IMR-90 (cell line): Measurements from ENCODE around the gene HMX1. TPM values are rescaled to one million over a fixed set of nuclear protein-coding genes. Genes with fewer than 3 reads are reported as not detected.

ENCODE experiments used
- ATAC-seq: fragments of 200-7000 bp; cut with Tn5 transposase; 2 replicates; pipeline ENCODE4 v1.9.1; 2020; ENCODE audit warnings: low read depth, mild to moderate bottlenecking, moderate library complexity
- BruUV-seq: library from RNA; stranded (reverse); fragments of 400-500 nt; replicated peaks from 2 replicates; lab custom pipeline; 2021; lab: Mats Ljungman, UMichigan
- CTCF ChIA-PET: fragments of 300-600 bp; formaldehyde crosslinking; extraction: SDS; loops from one replicate; lab custom pipeline; 2021; ENCODE audit warnings: antibody characterized with exemption; lab: Yijun Ruan, JAX
- POLR2A ChIA-PET: fragments of 300-600 bp; sonication (Branson Sonifier 250); formaldehyde crosslinking; loops from one replicate; lab custom pipeline; 2022; ENCODE audit warnings: antibody characterized with exemption; ENCODE audit not compliant: unreplicated experiment; lab: Charles Lee
- DNase-seq: peaks from one replicate; pipeline ENCODE4 v3.0.0; 2013
- H2AFZ ChIP-seq: replicated peaks from 2 replicates; pipeline ENCODE3; 2013; ENCODE audit warnings: low read length, mild to moderate bottlenecking; ENCODE audit not compliant: poor library complexity
- H2AK5ac ChIP-seq: 2 replicates; pipeline ENCODE4 v1.6.1; 2013; ENCODE audit warnings: low read depth, low read length, inconsistent platforms
- H2AK9ac ChIP-seq: replicated peaks from 2 replicates; pipeline ENCODE3; 2013; ENCODE audit warnings: mild to moderate bottlenecking, low read depth, low read length, moderate library complexity; ENCODE audit not compliant: poor library complexity
- H2BK120ac ChIP-seq: 2 replicates; pipeline ENCODE4 v1.6.1; 2013; ENCODE audit warnings: low read depth, low read length, inconsistent platforms
- H2BK15ac ChIP-seq: 3 replicates; pipeline ENCODE4 v1.6.1; 2013; ENCODE audit warnings: low read depth, low read length, inconsistent platforms
- H2BK20ac ChIP-seq: 2 replicates; pipeline ENCODE4 v1.6.1; 2013; ENCODE audit warnings: low read depth, mild to moderate bottlenecking, inconsistent platforms, low read length, moderate library complexity
- H2BK5ac ChIP-seq: 2 replicates; pipeline ENCODE4 v1.6.1; 2013; ENCODE audit warnings: mild to moderate bottlenecking, low read depth, low read length, inconsistent platforms; ENCODE audit not compliant: poor library complexity, severe bottlenecking
- H3K14ac ChIP-seq: replicated peaks from 2 replicates; pipeline ENCODE4 v1.6.1; 2013; ENCODE audit warnings: low read depth, low read length, inconsistent platforms
- H3K18ac ChIP-seq: 2 replicates; pipeline ENCODE4 v1.6.1; 2013; ENCODE audit warnings: low read depth, low read length, control low read depth
- H3K23ac ChIP-seq: 2 replicates; pipeline ENCODE4 v1.6.1; 2013; ENCODE audit warnings: low read depth, low read length, inconsistent platforms
- H3K27ac ChIP-seq: 2 replicates; pipeline ENCODE4 v1.5.1; 2013; ENCODE audit warnings: mild to moderate bottlenecking, control low read depth, low read length; ENCODE audit not compliant: insufficient read depth
- H3K27me3 ChIP-seq: 2 replicates; pipeline ENCODE4 v1.6.1; 2013; ENCODE audit warnings: low read length; ENCODE audit not compliant: control insufficient read depth, insufficient read depth
- H3K36me3 ChIP-seq: 2 replicates; pipeline ENCODE4 v1.6.1; 2013; ENCODE audit warnings: low read length, mixed read lengths; ENCODE audit not compliant: control insufficient read depth, insufficient read depth
- H3K4ac ChIP-seq: 2 replicates; pipeline ENCODE4 v1.6.1; 2013; ENCODE audit warnings: low read depth, low read length, inconsistent platforms
- H3K4me1 ChIP-seq: 2 replicates; pipeline ENCODE4 v1.6.1; 2013; ENCODE audit warnings: low read length, mixed read lengths; ENCODE audit not compliant: control insufficient read depth, insufficient read depth
- H3K4me2 ChIP-seq: 2 replicates; pipeline ENCODE4 v1.6.1; 2013; ENCODE audit warnings: low read depth, mild to moderate bottlenecking, control low read depth, low read length, moderate library complexity
- H3K4me3 ChIP-seq: 2 replicates; pipeline ENCODE4 v1.5.1; 2013; ENCODE audit warnings: low read depth, mild to moderate bottlenecking, control low read depth, low read length, moderate library complexity; ENCODE audit not compliant: insufficient read depth
- H3K56ac ChIP-seq: 2 replicates; pipeline ENCODE4 v1.6.1; 2013; ENCODE audit warnings: low read length, inconsistent platforms; ENCODE audit not compliant: insufficient read depth; ENCODE audit errors: extremely low read depth
- H3K79me1 ChIP-seq, 2 experiments: 2 replicates each; pipeline ENCODE4 v1.6.1; 2013; ENCODE audit warnings: low read length in 2 of 2, inconsistent platforms in 1 of 2, low read depth in 1 of 2
- H3K9ac ChIP-seq: 2 replicates; pipeline ENCODE4 v1.6.1; 2013; ENCODE audit warnings: low read depth, low read length, control low read depth
- H3K9me1 ChIP-seq: 2 replicates; pipeline ENCODE4 v1.6.1; 2013; ENCODE audit warnings: low read length, inconsistent platforms; ENCODE audit not compliant: insufficient read depth
- H3K9me3 ChIP-seq: 2 replicates; pipeline ENCODE4 v1.6.1; 2013; ENCODE audit warnings: low read length; ENCODE audit not compliant: control insufficient read depth, insufficient read depth
- H4K20me1 ChIP-seq: 2 replicates; pipeline ENCODE4 v1.6.1; 2013; ENCODE audit warnings: low read length, inconsistent platforms; ENCODE audit not compliant: insufficient read depth
- H4K5ac ChIP-seq: 2 replicates; pipeline ENCODE4 v1.6.1; 2013; ENCODE audit warnings: mild to moderate bottlenecking, low read depth, low read length, control low read depth
- H4K8ac ChIP-seq, 2 experiments: 2 replicates each; pipeline ENCODE4 v1.6.1; 2013; ENCODE audit warnings: low read depth in 2 of 2, low read length in 2 of 2, control low read depth in 1 of 2, inconsistent platforms in 1 of 2
- H4K91ac ChIP-seq: 2 replicates; pipeline ENCODE4 v1.6.1; 2013; ENCODE audit warnings: low read depth, low read length, inconsistent platforms; ENCODE audit not compliant: insufficient read depth
- BHLHE40 ChIP-seq: fragments of 150-350 bp; IDR thresholded peaks from 2 replicates; pipeline ENCODE4 v1.6.1; 2016; ENCODE audit warnings: mild to moderate bottlenecking, low read depth, low read length
- CEBPB ChIP-seq: IDR thresholded peaks from 2 replicates; pipeline ENCODE4 v1.6.1; 2012; ENCODE audit warnings: low read depth, low read length, improper control_type of control experiment
- CHD1 ChIP-seq: IDR thresholded peaks from 2 replicates; pipeline ENCODE4 v1.6.1; 2012; ENCODE audit warnings: low read depth, low read length, improper control_type of control experiment
- FOS ChIP-seq: fragments of 150-350 bp; IDR thresholded peaks from 2 replicates; pipeline ENCODE4 v1.6.1; 2016; ENCODE audit warnings: low read depth, low read length
- MAFK ChIP-seq: IDR thresholded peaks from 2 replicates; pipeline ENCODE4 v1.6.1; 2012; ENCODE audit warnings: low read depth, low read length, improper control_type of control experiment
- MAZ ChIP-seq: IDR thresholded peaks from 2 replicates; pipeline ENCODE4 v1.6.1; 2012; ENCODE audit warnings: low read depth, mild to moderate bottlenecking, low read length, improper control_type of control experiment, moderate library complexity, borderline replicate concordance
- MXI1 ChIP-seq: IDR thresholded peaks from 2 replicates; pipeline ENCODE4 v1.6.1; 2012; ENCODE audit warnings: low read depth, mild to moderate bottlenecking, low read length, moderate library complexity, borderline replicate concordance
- NFE2L2 ChIP-seq: fragments of 150-350 bp; IDR thresholded peaks from 2 replicates; pipeline ENCODE4 v1.6.1; 2016; ENCODE audit warnings: low read depth, mild to moderate bottlenecking, low read length
- POLR2A ChIP-seq: IDR thresholded peaks from 2 replicates; pipeline ENCODE4 v1.6.1; 2012; ENCODE audit warnings: mild to moderate bottlenecking, low read depth, low read length
- RAD21 ChIP-seq: IDR thresholded peaks from 2 replicates; pipeline ENCODE4 v1.6.1; 2012; ENCODE audit warnings: low read length, improper control_type of control experiment
- RCOR1 ChIP-seq: IDR thresholded peaks from 2 replicates; pipeline ENCODE4 v1.6.1; 2012; ENCODE audit warnings: mild to moderate bottlenecking, low read length, improper control_type of control experiment; ENCODE audit not compliant: insufficient replicate concordance
- RFX5 ChIP-seq: IDR thresholded peaks from 2 replicates; pipeline ENCODE4 v1.8.0; 2012; ENCODE audit warnings: low read depth, mild to moderate bottlenecking, low read length, moderate library complexity
- SMC3 ChIP-seq: fragments of 150-350 bp; IDR thresholded peaks from 2 replicates; pipeline ENCODE4 v1.6.1; 2016; ENCODE audit warnings: low read depth, mild to moderate bottlenecking, antibody characterized with exemption, low read length, moderate library complexity
- WGBS, 2 experiments: methylation state at CpG; one replicate each; pipeline versions ENCODE4 v1.1.5 to v1.1.7; 2013; ENCODE audit warnings: missing lambda C conversion rate in 2 of 2; ENCODE audit not compliant: insufficient read length in 1 of 2; ENCODE audit errors: extremely low coverage in 2 of 2; 5-methylcytosine and 5-hydroxymethylcytosine counted together
- dilution Hi-C: fragments of 300-500 bp; cut with HindIII; formaldehyde crosslinking; loops from one replicate; pipeline ENCODE4 v1.14.3; 2018; ENCODE audit warnings: low sequenced_read_pairs; ENCODE audit not compliant: unreplicated experiment
- in situ Hi-C: fragments of 300-500 bp; cut with MboI; formaldehyde crosslinking; loops from 3 replicates; pipeline ENCODE4 v1.14.3; 2019; ENCODE audit warnings: low sequenced_read_pairs, inconsistent platforms, mixed read lengths
- intact Hi-C: fragments of 100-400 bp; cut with micrococcal nuclease; formaldehyde crosslinking; loops from 2 replicates; pipeline ENCODE4 v1.10.0; 2022
- polyA plus RNA-seq, 3 experiments: library from polyadenylated mRNA; depleted of rRNA; stranded (reverse); fragments of >200 nt; gene quantifications; 2 replicates each; pipeline ENCODE4 v1.2.3, GENCODE V29; 2012; ENCODE audit warnings: low replicate concordance in 1 of 3
- total RNA-seq: library from RNA; depleted of rRNA; stranded (reverse); fragments of >200 nt; gene quantifications from 2 replicates; pipeline ENCODE4 v1.2.3, GENCODE V29; 2012
- TF ChIP-seq, protein P1 (sequence below): fragments of 150-350 bp; IDR thresholded peaks from 2 replicates; pipeline ENCODE4 v1.6.1; 2016; ENCODE audit warnings: low read depth, mild to moderate bottlenecking, low read length, moderate library complexity, borderline replicate concordance
- TF ChIP-seq, protein P2 (sequence below): fragments of 150-350 bp; IDR thresholded peaks from 2 replicates; pipeline ENCODE4 v1.6.1; 2017; ENCODE audit warnings: mild to moderate bottlenecking, antibody characterized with exemption, low read length, low read depth
- TF ChIP-seq, protein P3 (sequence below): conservative IDR thresholded peaks from 2 replicates; pipeline ENCODE4 v1.5.1; 2012; ENCODE audit warnings: mild to moderate bottlenecking, low read depth, low read length, improper control_type of control experiment

The HMX1 gene
- total and polyA plus RNA-seq, 2 of the 4 experiments (the other 2 are of a cell fraction), result not detected

DNA sequence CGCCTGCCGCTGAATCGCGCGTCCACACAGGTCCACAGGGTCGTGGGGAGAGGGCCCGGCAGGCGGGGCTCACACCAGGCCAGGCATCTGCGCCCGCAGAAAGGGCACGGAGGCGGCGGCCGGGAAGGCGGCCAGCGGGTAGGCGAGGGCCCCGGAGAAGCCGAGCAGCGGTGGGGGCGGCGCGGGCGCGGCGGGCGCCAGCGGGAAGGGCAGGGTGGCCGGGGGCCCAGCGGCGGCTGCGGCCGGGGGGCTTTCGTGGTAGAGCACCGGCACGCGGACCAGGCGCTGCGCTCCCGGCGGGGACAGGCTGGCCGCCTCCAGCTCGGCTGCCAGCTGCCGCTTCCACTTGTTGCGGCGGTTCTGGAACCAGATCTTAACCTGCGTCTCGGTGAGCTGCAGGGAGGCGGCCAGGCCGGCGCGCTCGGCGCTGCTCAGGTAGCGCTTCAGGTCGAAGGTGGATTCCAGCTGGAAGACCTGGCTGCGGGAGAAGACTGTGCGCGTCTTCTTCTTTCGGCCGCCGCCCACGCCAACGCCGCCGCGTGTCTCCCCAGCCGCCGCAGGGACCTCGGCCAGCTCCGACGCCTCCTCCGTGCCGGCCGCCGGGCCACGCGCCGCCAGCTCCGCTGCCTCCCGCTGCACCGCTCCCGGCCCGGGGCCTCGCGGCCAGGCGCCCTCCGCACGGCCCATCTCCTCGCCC, 3.9 kb downstream of the HMX1 start:
- Histone ChIP-seq H3K27ac (no peak overlapping the region), H4K5ac (no peak overlapping the region), H2AK9ac (no peak overlapping the region), H2BK20ac (no peak overlapping the region), H3K4ac (no peak overlapping the region), H3K9me3 (no peaks in the 10 kb centered on the region), H2BK5ac (no peak overlapping the region), H3K9ac (no peak overlapping the region), H4K91ac (no peak overlapping the region), H3K4me2 (no peak overlapping the region), H3K27me3 (peaks cover 84% of the 10 kb centered on the region), H2AFZ (no peak overlapping the region), H3K36me3 (no peaks in the 10 kb centered on the region), H3K9me1 (no peaks in the 10 kb centered on the region), H3K56ac (no peak overlapping the region), H3K79me1 (no peaks in the 10 kb centered on the region), H4K8ac (no peak overlapping the region), H2BK120ac (no peak overlapping the region), H3K4me1 (no peaks in the 10 kb centered on the region), H3K18ac (no peak overlapping the region), H4K20me1 (no peaks in the 10 kb centered on the region), H3K4me3 (no peak overlapping the region), H3K23ac (no peak overlapping the region), H2AK5ac (no peak overlapping the region), H2BK15ac (no peak overlapping the region), H3K14ac (no peak overlapping the region)
- no TSS peak for BruUV-seq
- no peak for ATAC-seq
- TF ChIP-seq BHLHE40, result no peak
- TF ChIP-seq RAD21, result no peak
- TF ChIP-seq CHD1, result no peak
- TF ChIP-seq, protein P1, sequence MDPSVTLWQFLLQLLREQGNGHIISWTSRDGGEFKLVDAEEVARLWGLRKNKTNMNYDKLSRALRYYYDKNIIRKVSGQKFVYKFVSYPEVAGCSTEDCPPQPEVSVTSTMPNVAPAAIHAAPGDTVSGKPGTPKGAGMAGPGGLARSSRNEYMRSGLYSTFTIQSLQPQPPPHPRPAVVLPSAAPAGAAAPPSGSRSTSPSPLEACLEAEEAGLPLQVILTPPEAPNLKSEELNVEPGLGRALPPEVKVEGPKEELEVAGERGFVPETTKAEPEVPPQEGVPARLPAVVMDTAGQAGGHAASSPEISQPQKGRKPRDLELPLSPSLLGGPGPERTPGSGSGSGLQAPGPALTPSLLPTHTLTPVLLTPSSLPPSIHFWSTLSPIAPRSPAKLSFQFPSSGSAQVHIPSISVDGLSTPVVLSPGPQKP, result no peak
- no peak for TF ChIP-seq SMC3
- no peak for TF ChIP-seq NFE2L2
- TF ChIP-seq MXI1, result no peak
- no peak for TF ChIP-seq MAFK
- TF ChIP-seq, protein P2, sequence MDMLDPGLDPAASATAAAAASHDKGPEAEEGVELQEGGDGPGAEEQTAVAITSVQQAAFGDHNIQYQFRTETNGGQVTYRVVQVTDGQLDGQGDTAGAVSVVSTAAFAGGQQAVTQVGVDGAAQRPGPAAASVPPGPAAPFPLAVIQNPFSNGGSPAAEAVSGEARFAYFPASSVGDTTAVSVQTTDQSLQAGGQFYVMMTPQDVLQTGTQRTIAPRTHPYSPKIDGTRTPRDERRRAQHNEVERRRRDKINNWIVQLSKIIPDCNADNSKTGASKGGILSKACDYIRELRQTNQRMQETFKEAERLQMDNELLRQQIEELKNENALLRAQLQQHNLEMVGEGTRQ, result no peak
- TF ChIP-seq MAZ, result no peak
- no peak for TF ChIP-seq CEBPB
- TF ChIP-seq RCOR1, result no peak
- TF ChIP-seq, protein P3, sequence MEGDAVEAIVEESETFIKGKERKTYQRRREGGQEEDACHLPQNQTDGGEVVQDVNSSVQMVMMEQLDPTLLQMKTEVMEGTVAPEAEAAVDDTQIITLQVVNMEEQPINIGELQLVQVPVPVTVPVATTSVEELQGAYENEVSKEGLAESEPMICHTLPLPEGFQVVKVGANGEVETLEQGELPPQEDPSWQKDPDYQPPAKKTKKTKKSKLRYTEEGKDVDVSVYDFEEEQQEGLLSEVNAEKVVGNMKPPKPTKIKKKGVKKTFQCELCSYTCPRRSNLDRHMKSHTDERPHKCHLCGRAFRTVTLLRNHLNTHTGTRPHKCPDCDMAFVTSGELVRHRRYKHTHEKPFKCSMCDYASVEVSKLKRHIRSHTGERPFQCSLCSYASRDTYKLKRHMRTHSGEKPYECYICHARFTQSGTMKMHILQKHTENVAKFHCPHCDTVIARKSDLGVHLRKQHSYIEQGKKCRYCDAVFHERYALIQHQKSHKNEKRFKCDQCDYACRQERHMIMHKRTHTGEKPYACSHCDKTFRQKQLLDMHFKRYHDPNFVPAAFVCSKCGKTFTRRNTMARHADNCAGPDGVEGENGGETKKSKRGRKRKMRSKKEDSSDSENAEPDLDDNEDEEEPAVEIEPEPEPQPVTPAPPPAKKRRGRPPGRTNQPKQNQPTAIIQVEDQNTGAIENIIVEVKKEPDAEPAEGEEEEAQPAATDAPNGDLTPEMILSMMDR, result no peak
- TF ChIP-seq POLR2A, result no peak
- no peak for TF ChIP-seq FOS
- TF ChIP-seq RFX5, result no peak
- in situ Hi-C loops (no loop called here), dilution Hi-C loops (no loop called here), intact Hi-C loops (no loop called here)
- ChIA-PET CTCF (no interaction called here), POLR2A (no interaction called here)
- DNase-seq, result no peak
- WGBS, 2 experiments, result 2% methylated on average over 44 of the region's 90 CpGs; no CpG with 5 or more reads in 1 of the 2 experiments
